CD14-positive monocyte (primary cell): ENCODE measurements around the gene MT1G. TPM values are rescaled to one million over a fixed set of nuclear protein-coding genes. Genes with fewer than 3 reads are reported as not detected.

Experiments used
- DNase-seq, 3 donors: peaks; one replicate each; pipeline ENCODE4 v3.0.0-alpha.2; 2011 to 2022
- H2AFZ ChIP-seq: 2 replicates; pipeline ENCODE4 v1.6.0; 2012; ENCODE audit warnings: mild to moderate bottlenecking, low read depth, low read length, inconsistent platforms; ENCODE audit not compliant: insufficient read depth, poor library complexity, severe bottlenecking
- H3K27ac ChIP-seq, 2 donors: 1 replicate in 1 of 2; 2 replicates in 1 of 2; pipeline ENCODE4 v1.5.1; 2012 to 2013; ENCODE audit warnings: low read length in 2 of 2, control low read depth in 1 of 2, inconsistent platforms in 1 of 2, low read depth in 1 of 2, mild to moderate bottlenecking in 1 of 2
- H3K27me3 ChIP-seq, 2 donors: one replicate each; pipeline versions ENCODE4 v1.6.0 to v1.6.1; 2011 to 2013; ENCODE audit warnings: low read length in 2 of 2; ENCODE audit not compliant: control insufficient read depth in 2 of 2, insufficient read depth in 2 of 2
- H3K36me3 ChIP-seq, 2 donors: replicated peaks in 1 of 2; 1 replicate in 1 of 2; 2 replicates in 1 of 2; pipeline versions ENCODE4 v1.5.1 to v1.6.1; 2012 to 2013; ENCODE audit warnings: low read length in 2 of 2, control low read depth in 1 of 2, inconsistent platforms in 1 of 2, mild to moderate bottlenecking in 1 of 2; ENCODE audit not compliant: insufficient read depth in 2 of 2, control insufficient read depth in 1 of 2
- H3K4me1 ChIP-seq, 2 donors: 1 replicate in 1 of 2; 2 replicates in 1 of 2; pipeline versions ENCODE4 v1.5.1 to v1.6.1; 2012 to 2013; ENCODE audit warnings: low read length in 2 of 2, control low read depth in 1 of 2, inconsistent platforms in 1 of 2, mild to moderate bottlenecking in 1 of 2, moderate library complexity in 1 of 2; ENCODE audit not compliant: insufficient read depth in 2 of 2, control insufficient read depth in 1 of 2
- H3K4me2 ChIP-seq: replicated peaks from 2 replicates; pipeline ENCODE3; 2012; ENCODE audit warnings: low read length, moderate library complexity, mild to moderate bottlenecking; ENCODE audit not compliant: poor library complexity, severe bottlenecking; ENCODE audit errors: extremely low read depth
- H3K4me3 ChIP-seq, 3 experiments: fragments of 200-600 bp in 1 of 3; sonication (generic) in 1 of 3; replicated peaks in 1 of 3; 1 replicate in 2 of 3; 2 replicates in 1 of 3; pipeline ENCODE4 v1.5.1; 2011 to 2013; ENCODE audit warnings: low read length in 3 of 3, mild to moderate bottlenecking in 3 of 3, control low read depth in 2 of 3, low read depth in 2 of 3, inconsistent platforms in 1 of 3, moderate library complexity in 1 of 3
- H3K79me2 ChIP-seq: 2 replicates; pipeline ENCODE4 v1.6.0; 2012; ENCODE audit warnings: mild to moderate bottlenecking, control low read depth, inconsistent platforms, low read length, moderate library complexity; ENCODE audit not compliant: insufficient read depth
- H3K9ac ChIP-seq: 2 replicates; pipeline ENCODE4 v1.6.0; 2017; ENCODE audit warnings: low read length, mild to moderate bottlenecking; ENCODE audit not compliant: insufficient read depth, poor library complexity, severe bottlenecking
- H3K9me3 ChIP-seq, 2 donors: replicated peaks in 1 of 2; 1 replicate in 1 of 2; 2 replicates in 1 of 2; pipeline versions ENCODE4 v1.5.1 to v1.6.1; 2012 to 2013; ENCODE audit warnings: low read length in 2 of 2, control low read depth in 1 of 2; ENCODE audit not compliant: control insufficient read depth in 1 of 2, insufficient read depth in 1 of 2
- H4K20me1 ChIP-seq: 2 replicates; pipeline ENCODE4 v1.6.0; 2012; ENCODE audit warnings: mild to moderate bottlenecking, low read length, control low read depth, moderate library complexity; ENCODE audit not compliant: insufficient read depth
- H3K27ac Mint-ChIP-seq, 7 donors: one replicate each; pipeline ENCODE4 v1.8.0; 2020; ENCODE audit warnings: mild to moderate bottlenecking in 7 of 7, mixed read lengths in 7 of 7, moderate library complexity in 6 of 7, inconsistent platforms in 2 of 7
- H3K27me3 Mint-ChIP-seq, 3 donors: one replicate each; pipeline ENCODE4 v1.8.0; 2021 to 2022; ENCODE audit warnings: low read depth in 3 of 3, mild to moderate bottlenecking in 3 of 3, mixed read lengths in 3 of 3, moderate library complexity in 3 of 3, inconsistent platforms in 1 of 3
- H3K36me3 Mint-ChIP-seq, 2 donors: one replicate each; pipeline ENCODE4 v1.8.0; 2020; ENCODE audit warnings: mixed read lengths in 2 of 2, inconsistent platforms in 1 of 2, mild to moderate bottlenecking in 1 of 2
- H3K4me1 Mint-ChIP-seq: one replicate; pipeline ENCODE4 v1.8.0; 2020; ENCODE audit warnings: mild to moderate bottlenecking, mixed read lengths
- H3K4me3 Mint-ChIP-seq, 2 donors: one replicate each; pipeline ENCODE4 v1.8.0; 2020; ENCODE audit warnings: mild to moderate bottlenecking in 2 of 2, mixed read lengths in 2 of 2, moderate library complexity in 1 of 2
- H3K9me3 Mint-ChIP-seq, 7 donors: one replicate each; pipeline ENCODE4 v1.8.0; 2020 to 2022; ENCODE audit warnings: mixed read lengths in 7 of 7, mild to moderate bottlenecking in 6 of 7, moderate library complexity in 6 of 7, inconsistent platforms in 2 of 7
- CTCF ChIP-seq: fragments of 200-600 bp; IDR thresholded peaks from one replicate; pipeline ENCODE4 v1.8.0; 2022; ENCODE audit warnings: antibody characterized with exemption, mild to moderate bottlenecking
- WGBS: methylation state at CpG from one replicate; pipeline ENCODE4 v1.1.5; 2013; ENCODE audit warnings: missing lambda C conversion rate; ENCODE audit not compliant: insufficient coverage; 5-methylcytosine and 5-hydroxymethylcytosine counted together
- intact Hi-C, 2 donors: fragments of 100-400 bp; cut with micrococcal nuclease; formaldehyde crosslinking; loops; one replicate each; pipeline versions ENCODE4 v1.15.0 to v1.15.1; 2023
- polyA plus RNA-seq, 3 donors: library from polyadenylated mRNA; depleted of rRNA in 1 of 3; unstranded in 2 of 3; stranded (reverse) in 1 of 3; fragments of 300-500 nt in 2 of 3; fragments of >200 nt in 1 of 3; fragmentation: Illumina TruSeq in 2 of 3; gene quantifications; 1 replicate in 2 of 3; 2 replicates in 1 of 3; pipeline ENCODE4 v1.2.3, GENCODE V29; 2012 to 2021

Gene MT1G
- polyA plus RNA-seq, 3 donors = 1.1 to 1.4 TPM; not detected in 1

GRCh38 chr16:56632156-56632847 is 35.6 kb downstream of the MT1G start, which contains the start of gene MT1M:
Gene MT1M (plus strand): TSS chr16:56632659. CDS start chr16:56632732, 73 bp downstream.
- Histone ChIP-seq H3K9me3 (peaks cover 0 to 46% of the 10 kb centered on the region in 2 donors), H3K27ac (no peak within 1 kb of the TSS), H4K20me1 (no peaks in the 10 kb centered on the region), H3K9ac (no peak within 1 kb of the TSS), H3K4me3 (peak within 1 kb of the TSS; percentile 18 to 69 (median 36)), H3K36me3 (no peaks in the 10 kb centered on the region), H3K4me2 (peak within 1 kb of the TSS; percentile 61), H3K4me1 (peaks cover 8 to 13% of the 10 kb centered on the region in 2 donors), H3K27me3 (peaks cover 66 to 84% of the 10 kb centered on the region in 2 donors), H2AFZ (peak within 1 kb of the TSS; percentile 68), H3K79me2 (no peaks in the 10 kb centered on the region)
- peaks cover 27% of the 10 kb centered on the region for H3K4me1 Mint-ChIP-seq
- peaks cover 0 to 9% of the 10 kb centered on the region in 2 donors for H3K36me3 Mint-ChIP-seq
- WGBS = under 1% methylated on average over 47 of the region's 61 CpGs
- TF ChIP-seq CTCF = no peak
- peaks cover 73 to 93% (median 89%) of the 10 kb centered on the region in 3 donors for H3K27me3 Mint-ChIP-seq
- H3K27ac Mint-ChIP-seq = peak within 1 kb of the TSS in 1 of 7 donors; percentile 15
- intact Hi-C loops = no loop called here
- H3K4me3 Mint-ChIP-seq = peak within 1 kb of the TSS; percentile 68 to 94
- H3K9me3 Mint-ChIP-seq = peaks cover 0 to 21% (median 8%) of the 10 kb centered on the region in 7 donors
- no peak for DNase-seq

DNA sequence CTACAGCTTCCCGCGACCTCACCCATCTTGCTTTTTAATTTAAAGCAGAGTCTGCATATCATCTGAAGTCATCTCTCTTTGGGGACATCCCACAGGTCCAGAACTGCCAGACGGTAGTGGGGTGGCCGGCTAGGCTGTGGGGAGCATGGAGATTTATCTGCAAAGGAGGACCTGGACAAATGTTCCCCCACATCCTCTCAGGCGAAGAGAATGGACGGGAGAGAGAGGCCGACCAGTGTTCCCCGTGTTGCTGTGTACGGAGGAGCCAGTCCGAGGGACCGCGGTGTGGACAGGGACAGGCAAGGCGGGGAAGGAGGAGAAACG is 36.1 kb downstream of the MT1G start:
- Histone ChIP-seq H3K4me3 (peak overlapping the region; percentile 18 to 69 (median 36)), H3K4me2 (peak overlapping the region; percentile 61), H3K27me3 (peaks cover 61 to 84% of the 10 kb centered on the region in 2 donors), H2AFZ (peak overlapping the region; percentile 68), H3K4me1 (peaks cover 8 to 14% of the 10 kb centered on the region in 2 donors), H3K79me2 (no peaks in the 10 kb centered on the region), H4K20me1 (no peaks in the 10 kb centered on the region), H3K27ac (no peak overlapping the region), H3K9me3 (peaks cover 0 to 46% of the 10 kb centered on the region in 2 donors), H3K36me3 (no peaks in the 10 kb centered on the region), H3K9ac (no peak overlapping the region)
- no peak for TF ChIP-seq CTCF
- no peak overlapping the region for H3K27ac Mint-ChIP-seq
- peaks cover 0 to 9% of the 10 kb centered on the region in 2 donors for H3K36me3 Mint-ChIP-seq
- intact Hi-C loops = no loop called here
- H3K27me3 Mint-ChIP-seq = peaks cover 73 to 93% (median 89%) of the 10 kb centered on the region in 3 donors
- DNase-seq = no peak
- H3K4me1 Mint-ChIP-seq = peaks cover 29% of the 10 kb centered on the region
- H3K4me3 Mint-ChIP-seq = peak overlapping the region; percentile 68 to 94
- WGBS = 12% methylated on average over 8 of the region's 14 CpGs
- peaks cover 0 to 21% (median 8%) of the 10 kb centered on the region in 7 donors for H3K9me3 Mint-ChIP-seq
